HK-2 (cell line): Measurements from ENCODE around the gene BLM.

ENCODE experiments used
- DNase-seq: peaks from one replicate; pipeline ENCODE4 v3.0.0-alpha.2; 2018; ENCODE audit not compliant: unreplicated experiment

BLM gene

GRCh38 chr15:90691982-90692773, 25.0 kb upstream of the BLM start:
- no peak for DNase-seq

- no peak for DNase-seq
Observed at GRCh38 chr15:90694987-90695386, 22.2 kb upstream of the BLM start.

DNA sequence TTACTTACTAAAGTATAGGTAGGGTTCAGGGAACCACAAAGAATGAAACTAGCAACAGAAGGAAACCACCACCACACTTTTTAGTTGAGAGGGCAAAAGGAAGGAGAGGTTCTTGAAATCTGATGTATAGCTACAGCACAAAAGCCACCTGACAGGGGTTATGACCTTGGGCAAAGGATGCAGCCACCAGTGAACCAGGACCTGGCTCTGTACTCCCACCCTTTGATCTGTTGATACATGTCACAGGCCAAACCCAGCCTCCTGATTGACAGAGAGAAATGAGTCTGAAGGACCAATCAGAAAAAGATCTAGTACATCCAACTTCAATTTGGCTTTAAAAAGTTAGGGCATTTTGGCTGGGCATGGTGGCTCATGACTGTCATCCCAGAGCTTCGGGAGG, 20.0 kb upstream of the BLM start:
- DNase-seq = no peak

DNA sequence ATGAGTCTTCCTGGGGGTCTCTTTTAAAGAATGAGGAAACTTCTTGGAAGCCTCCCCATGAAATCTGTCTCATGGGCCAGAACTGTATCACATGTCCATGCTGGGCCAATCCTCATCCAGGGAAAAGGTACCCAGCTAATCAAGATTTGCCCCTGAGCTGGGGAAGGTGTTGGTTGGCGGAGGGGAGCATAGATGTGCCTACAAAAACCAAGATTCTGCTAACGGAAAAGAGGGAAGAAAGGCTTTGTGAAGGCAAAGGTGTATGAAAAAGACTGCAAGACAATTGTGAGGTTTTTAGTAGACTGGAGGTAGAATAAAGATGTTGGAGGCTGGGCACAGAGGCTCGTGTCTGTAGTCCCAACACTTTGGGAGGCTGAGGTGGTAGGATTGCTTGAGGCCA, 18.5 kb upstream of the BLM start:
- no peak for DNase-seq

GRCh38 chr15:90701048-90701447, 16.1 kb upstream of the BLM start:
- no peak for DNase-seq

DNA sequence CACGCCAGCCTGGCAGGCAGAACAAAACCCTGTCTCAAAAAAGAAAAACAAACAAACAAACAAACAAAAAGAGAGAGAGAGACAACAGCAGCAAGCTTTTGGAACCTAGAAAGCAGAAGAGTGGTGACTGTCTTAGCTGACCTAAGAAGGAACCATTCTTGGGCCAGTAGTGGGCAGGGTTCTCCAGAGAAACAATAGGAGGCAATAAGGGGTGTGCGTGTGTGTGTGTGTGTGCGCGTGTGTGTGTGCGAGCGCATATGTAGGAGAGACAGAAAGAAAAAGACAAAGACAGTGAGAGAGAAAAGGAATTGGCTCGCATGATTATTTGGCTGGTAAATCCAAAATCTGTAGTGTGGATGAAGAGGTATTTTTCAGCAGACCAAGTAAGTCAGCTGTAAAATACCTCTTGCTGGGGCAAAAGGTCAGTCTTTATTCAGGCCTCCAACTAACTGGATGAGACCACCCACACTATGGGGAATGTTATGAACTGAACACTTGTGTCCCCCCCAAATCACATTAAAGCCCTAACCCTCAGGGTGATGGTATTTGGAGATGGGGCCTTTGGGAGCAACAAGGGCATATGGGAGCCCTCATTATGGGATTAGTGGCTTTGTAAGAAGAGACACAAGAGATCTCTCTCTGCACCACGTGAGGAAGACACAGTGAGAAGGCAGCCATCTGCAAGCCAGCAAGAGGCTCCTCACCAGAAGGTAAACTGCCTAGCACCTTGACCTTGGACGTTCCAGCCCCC, 15.1 kb upstream of the BLM start:
- no peak for DNase-seq

DNA sequence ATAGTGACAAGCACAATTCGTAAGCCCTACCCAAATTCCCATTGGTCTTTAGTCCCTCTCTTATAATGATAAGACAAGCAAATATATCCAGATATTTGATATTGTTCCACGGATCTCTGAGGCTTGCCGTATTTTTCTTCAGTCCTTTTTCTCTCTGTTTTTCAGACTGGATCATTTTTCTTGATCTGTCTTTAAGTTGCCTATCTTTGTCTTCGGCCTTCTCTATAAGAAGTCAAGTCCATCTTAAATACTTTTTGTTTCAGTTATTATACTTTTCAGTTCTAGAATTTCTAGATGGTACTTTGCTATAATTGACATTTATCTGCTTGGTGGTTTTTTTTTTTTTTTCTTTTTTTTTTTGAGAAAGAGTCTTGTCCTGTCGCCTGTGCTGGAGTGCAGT, 13.7 kb upstream of the BLM start:
- no peak for DNase-seq

DNA sequence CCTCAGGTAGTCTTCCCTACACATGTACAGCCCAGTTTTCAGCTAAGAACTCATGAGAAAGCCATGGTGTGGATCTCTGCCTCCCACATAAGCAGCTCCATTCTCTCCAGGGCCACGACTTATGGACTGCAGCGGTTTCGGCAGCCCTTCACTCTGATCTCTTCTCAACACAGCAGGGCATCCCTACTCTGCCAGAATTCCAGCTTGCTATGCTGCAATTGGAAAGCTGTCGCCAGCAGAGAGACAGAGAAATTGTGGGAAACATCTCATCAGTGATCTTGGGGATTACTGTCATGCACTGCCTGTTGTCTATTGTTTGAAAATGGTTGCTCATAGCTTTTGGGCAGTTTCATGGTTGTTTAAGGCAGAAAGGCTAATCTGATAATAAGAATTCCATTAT, 11.9 kb upstream of the BLM start:
- DNase-seq = no peak

DNA sequence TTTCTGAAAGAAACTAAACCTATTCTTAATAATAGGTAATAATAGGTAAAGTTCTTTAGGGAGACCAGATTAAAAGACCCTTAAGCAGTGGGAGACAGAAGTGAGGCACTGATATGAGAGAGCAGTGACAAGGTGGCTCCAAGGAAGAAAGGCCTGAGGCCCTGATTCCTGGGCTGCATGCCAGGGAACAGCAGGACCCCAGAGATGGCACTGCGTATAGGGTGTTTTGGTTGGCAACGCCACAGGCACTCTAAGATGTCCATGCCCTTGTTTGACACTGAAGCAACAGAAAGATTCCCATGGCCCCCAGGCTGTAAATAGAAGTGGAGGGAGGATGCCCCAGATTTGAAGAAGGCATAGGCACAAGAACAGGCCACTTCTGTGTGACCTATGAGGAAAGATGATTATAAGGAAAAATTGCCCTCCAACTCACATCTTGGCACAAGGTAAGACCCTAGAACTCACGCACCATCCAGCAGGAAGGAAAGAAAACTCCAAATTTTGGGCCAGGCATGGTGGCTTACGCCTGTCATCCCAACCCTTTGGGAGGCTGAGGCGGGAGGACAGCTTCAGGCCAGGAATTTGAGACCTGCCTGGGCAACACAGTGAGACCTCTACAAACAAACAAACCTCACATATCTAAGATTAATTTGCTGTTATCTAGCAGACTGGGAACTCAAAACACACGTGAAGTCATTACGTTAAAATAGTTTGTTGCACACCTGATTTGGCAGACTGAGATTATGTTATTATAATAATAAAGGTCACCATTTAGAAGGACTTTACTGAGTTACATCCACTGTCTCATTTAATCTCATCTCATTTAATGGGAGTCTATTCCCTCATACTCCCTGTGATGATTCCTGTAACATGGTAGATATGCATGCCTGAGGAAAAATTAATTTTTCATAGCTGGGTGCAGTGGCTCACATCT, 10.5 kb upstream of the BLM start:
- DNase-seq = no peak

DNA sequence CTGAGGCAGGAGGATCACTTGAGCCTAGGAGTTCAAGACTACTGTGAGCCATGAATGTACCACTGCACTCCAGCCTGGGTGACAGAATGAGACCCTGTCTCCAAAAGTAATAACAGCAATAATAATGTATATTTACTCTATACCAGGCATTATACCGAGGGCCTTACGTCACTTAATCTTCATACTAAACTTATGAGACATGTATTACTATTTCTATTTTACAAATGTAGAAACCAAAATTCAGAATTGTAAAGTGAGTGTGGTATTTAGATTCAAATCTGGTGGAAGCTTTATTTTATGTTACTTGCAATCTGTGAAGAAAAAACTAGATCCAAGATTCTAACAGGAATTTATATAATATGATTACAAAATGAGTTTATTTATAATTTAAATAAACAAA, 9.7 kb upstream of the BLM start:
- no peak for DNase-seq

DNA sequence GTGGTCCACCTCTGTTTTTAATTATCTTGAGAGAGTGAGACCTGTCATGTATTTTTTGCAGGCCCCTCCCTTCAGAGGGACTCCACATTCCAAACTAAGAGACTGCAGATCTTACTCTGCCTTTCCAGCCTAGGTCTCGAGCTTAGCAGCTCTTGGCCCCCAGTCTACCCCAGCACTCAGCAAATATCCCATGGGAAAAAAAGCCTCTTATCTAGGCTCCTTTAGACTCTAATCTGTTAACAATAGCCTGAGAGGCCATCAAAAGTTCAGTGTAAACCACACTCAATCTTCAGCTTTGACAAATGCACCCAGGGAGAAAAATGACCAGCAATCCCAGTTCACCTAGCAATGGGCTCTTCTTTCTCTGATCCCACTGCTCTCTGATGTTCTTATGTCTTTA, 8.6 kb upstream of the BLM start:
- no peak for DNase-seq

- DNase-seq = no peak
Observed at GRCh38 chr15:90709278-90709677, 7.9 kb upstream of the BLM start.

GRCh38 chr15:90710436-90711027, 6.6 kb upstream of the BLM start:
- no peak for DNase-seq

DNA sequence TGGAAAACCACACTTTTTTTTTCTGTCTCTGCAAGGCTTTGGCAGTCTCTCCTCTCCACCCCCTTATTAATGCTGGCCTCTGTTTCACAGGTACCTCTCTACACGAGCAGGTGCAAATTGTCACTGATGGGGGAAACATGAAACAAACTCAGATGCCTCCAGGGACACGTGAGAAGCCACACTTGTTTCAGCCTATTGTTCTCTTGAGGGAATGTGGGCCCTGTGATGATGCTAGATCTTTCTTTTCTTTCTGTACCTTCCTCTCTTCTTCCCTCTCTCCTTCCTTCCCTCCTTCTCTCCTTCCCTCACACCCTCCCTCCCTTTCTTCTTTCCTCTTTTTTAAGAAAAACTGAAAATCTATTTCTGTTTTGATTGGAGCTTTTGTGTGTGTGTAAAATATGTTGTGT, 5.7 kb upstream of the BLM start:
- DNase-seq = no peak

- no peak for DNase-seq
Observed at GRCh38 chr15:90711842-90712241, 5.3 kb upstream of the BLM start.

DNA sequence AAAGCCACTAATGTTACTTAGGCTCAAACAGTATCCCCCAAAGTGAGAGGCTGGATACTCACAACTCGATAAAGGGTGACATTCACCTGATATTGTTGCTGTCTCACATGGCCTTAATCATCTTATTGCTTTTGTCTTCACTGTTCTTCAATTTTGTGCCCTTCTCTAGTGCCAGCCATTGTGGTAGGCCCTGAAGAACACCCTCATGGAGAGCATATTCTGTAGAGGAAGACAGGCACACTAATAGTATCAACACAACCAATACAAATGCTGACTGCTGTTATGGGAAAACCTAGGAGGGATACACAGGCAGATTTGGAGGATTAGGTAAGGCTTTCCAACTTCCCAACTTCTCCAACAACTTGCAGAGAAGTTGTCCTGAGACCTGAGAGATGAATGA, 4.1 kb upstream of the BLM start:
- DNase-seq = no peak

- DNase-seq = no peak
Observed at GRCh38 chr15:90716317-90716975, 700 bp upstream of the BLM start.

DNA sequence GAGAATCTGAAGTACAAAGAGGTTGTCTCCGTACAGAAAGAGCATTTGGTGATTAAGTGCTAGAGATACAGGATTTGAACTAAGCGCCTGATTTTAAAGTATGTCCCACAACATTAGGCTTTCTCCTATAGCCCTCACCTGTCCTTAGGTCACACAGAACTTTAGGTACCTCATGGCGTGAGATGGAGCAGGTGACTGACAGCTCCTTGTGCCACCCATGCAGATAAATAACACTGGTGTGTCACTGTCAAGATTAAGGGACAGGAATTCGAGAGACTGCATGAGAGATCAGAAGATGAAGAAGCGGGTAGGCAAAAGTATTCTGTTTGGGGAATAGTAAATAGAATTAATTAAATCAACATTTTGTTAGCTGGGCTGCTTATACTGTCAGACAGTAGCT, 1.1 kb downstream of the BLM start:
- no peak for DNase-seq

DNA sequence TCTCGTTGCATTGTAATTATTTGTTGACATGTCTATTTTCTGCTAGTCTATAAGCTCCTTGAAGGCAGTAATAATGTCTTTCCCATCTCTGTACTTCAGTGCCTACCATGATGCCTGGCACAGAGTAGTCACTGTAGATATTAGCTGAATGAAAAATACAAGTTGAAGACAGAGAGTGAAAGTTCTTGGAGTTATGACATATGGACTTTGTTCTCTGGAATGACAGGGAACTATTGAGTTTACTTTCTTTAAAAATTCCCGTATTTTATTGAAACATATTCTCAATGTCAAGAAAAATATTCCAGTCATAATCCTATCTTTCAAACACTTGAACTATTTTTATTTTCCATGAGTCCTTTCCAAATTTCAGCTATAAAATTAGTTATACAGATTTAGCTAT, 3.0 kb downstream of the BLM start:
- no peak for DNase-seq

DNA sequence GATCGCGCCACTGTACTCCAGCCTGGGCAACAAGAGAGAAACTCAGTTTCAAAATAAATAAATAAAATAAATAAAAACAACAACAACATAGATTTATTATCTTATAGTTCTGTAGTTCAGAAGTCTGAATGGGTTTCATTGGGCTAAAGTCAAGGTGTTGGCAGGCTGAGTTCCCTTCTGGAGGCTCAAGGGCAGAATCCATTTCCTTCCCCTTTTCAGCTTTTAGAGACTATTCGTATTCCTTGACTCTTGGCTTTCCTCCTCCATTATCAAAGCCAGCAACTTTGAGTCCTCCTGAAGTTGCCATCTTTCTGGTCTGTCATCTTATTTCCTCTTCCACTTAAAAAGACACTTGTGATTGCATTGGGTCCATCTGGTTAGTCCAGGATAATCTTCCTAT, 12.1 kb downstream of the BLM start:
- no peak for DNase-seq

DNA sequence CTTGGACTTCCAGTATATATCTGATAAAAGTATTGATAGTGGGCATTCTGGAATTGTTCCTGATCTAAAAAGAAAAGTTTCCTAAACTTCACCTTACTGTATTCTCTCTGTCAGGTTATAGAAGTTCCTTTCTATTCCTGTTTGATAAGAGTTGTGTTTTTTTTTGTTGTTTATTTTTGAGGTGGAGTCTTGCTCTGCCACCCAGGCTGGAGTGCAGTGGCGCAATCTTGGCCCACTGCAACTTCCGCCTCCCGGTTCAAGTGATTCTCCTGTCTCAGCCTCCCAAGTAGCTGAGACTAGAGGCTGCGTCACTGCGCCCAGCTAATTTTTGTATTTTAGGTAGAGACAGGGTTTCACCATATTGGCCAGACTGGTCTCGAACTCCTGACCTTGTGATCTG, 13.1 kb downstream of the BLM start:
- no peak for DNase-seq

DNA sequence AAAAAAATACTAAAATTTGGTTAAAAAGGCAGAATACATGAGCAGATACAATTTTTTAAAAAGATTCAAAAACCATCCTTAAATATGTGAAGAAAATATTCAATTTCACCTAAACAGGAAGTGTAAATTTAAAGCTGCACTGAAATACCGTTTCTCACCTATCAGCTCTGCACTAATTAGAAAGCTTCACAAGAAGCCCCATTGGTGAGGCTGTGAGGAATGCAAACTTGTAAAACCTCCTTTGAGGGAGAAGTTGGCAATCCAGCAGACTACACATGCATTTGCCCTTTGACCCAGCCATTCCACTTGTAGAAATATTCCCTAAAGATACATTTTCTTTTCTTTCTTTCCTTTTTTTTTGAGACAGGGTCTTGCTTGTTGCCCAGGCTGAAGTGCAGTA, 18.8 kb downstream of the BLM start:
- no peak for DNase-seq
